GM23338 (cell line): ENCODE measurements around the gene STPG2. TPM values are rescaled to one million over a fixed set of nuclear protein-coding genes. Genes with fewer than 3 reads are reported as not detected.

Source experiments
- ATAC-seq: fragments of 200-7000 bp; cut with Tn5 transposase; 3 replicates; pipeline ENCODE4 v1.9.1; 2020
- DNase-seq: peaks from one replicate; pipeline ENCODE4 v3.0.0-alpha.2; 2015; ENCODE audit warnings: low spot score
- H2AFZ ChIP-seq: fragments of 200-600 bp; sonication (generic); 2 replicates; pipeline ENCODE4 v1.8.0; 2016; ENCODE audit warnings: antibody characterized with exemption, mild to moderate bottlenecking, moderate library complexity
- H3F3A ChIP-seq: fragments of 200-600 bp; sonication (generic); replicated peaks from 2 replicates; pipeline ENCODE4 v1.8.0; 2017; ENCODE audit warnings: antibody characterized with exemption, mixed run types, low read depth
- H3K27ac ChIP-seq: fragments of 200-600 bp; sonication (generic); 2 replicates; pipeline ENCODE4 v1.6.1; 2016; ENCODE audit warnings: low read depth
- H3K27me3 ChIP-seq: fragments of 200-600 bp; sonication (generic); 2 replicates; pipeline ENCODE4 v1.8.0; 2016; ENCODE audit warnings: mild to moderate bottlenecking, mixed run types, moderate library complexity; ENCODE audit not compliant: insufficient read depth
- H3K36me3 ChIP-seq: fragments of 200-600 bp; sonication (generic); 2 replicates; pipeline ENCODE4 v1.8.0; 2016; ENCODE audit warnings: mild to moderate bottlenecking; ENCODE audit not compliant: insufficient read depth
- H3K4me1 ChIP-seq: fragments of 200-600 bp; sonication (generic); 2 replicates; pipeline ENCODE4 v1.8.0; 2016; ENCODE audit warnings: mild to moderate bottlenecking, moderate library complexity; ENCODE audit not compliant: insufficient read depth
- H3K4me2 ChIP-seq: fragments of 200-600 bp; sonication (generic); 2 replicates; pipeline ENCODE4 v1.7.1; 2017; ENCODE audit warnings: mixed run types
- H3K4me3 ChIP-seq: fragments of 200-600 bp; sonication (generic); 2 replicates; pipeline ENCODE4 v1.6.1; 2016; ENCODE audit warnings: mixed run types
- H3K79me2 ChIP-seq: fragments of 200-600 bp; sonication (generic); replicated peaks from 2 replicates; pipeline ENCODE4 v1.8.0; 2017; ENCODE audit warnings: mild to moderate bottlenecking; ENCODE audit not compliant: insufficient read depth
- H3K9me2 ChIP-seq: fragments of 200-600 bp; sonication (generic); 2 replicates; pipeline ENCODE4 v1.8.0; 2017; ENCODE audit not compliant: insufficient read depth
- H4K20me1 ChIP-seq: fragments of 200-600 bp; sonication (generic); replicated peaks from 2 replicates; pipeline ENCODE4 v1.8.0; 2017; ENCODE audit warnings: mild to moderate bottlenecking; ENCODE audit not compliant: insufficient read depth
- H3K27ac Mint-ChIP-seq: 2 replicates; pipeline ENCODE4 v1.8.0; 2020; ENCODE audit warnings: inconsistent platforms, mild to moderate bottlenecking, moderate library complexity, mixed read lengths
- H3K27me3 Mint-ChIP-seq: 3 replicates; pipeline ENCODE4 v1.8.0; 2022; ENCODE audit warnings: low read depth, mild to moderate bottlenecking, moderate library complexity, mixed read lengths, inconsistent platforms; ENCODE audit not compliant: insufficient read depth, poor library complexity
- H3K36me3 Mint-ChIP-seq: 3 replicates; pipeline ENCODE4 v1.8.0; 2021; ENCODE audit warnings: low read depth, mild to moderate bottlenecking, inconsistent platforms, moderate library complexity, mixed read lengths
- H3K4me1 Mint-ChIP-seq: 3 replicates; pipeline ENCODE4 v1.8.0; 2020; ENCODE audit warnings: mild to moderate bottlenecking, inconsistent platforms, mixed read lengths
- H3K4me3 Mint-ChIP-seq: 3 replicates; pipeline ENCODE4 v1.8.0; 2021; ENCODE audit warnings: moderate library complexity, mild to moderate bottlenecking, inconsistent platforms, mixed read lengths
- H3K9me3 Mint-ChIP-seq: 3 replicates; pipeline ENCODE4 v1.8.0; 2020; ENCODE audit warnings: moderate library complexity, mild to moderate bottlenecking, inconsistent platforms, mixed read lengths
- CTCF ChIP-seq, 2 experiments: fragments of 200-600 bp in 1 of 2; sonication (generic) in 1 of 2; conservative IDR thresholded peaks; 2 replicates each; pipeline versions ENCODE4 v1.5.1 to v1.6.1; 2016 to 2017; ENCODE audit warnings: antibody characterized with exemption in 2 of 2, low read depth in 2 of 2, mild to moderate bottlenecking in 2 of 2, moderate library complexity in 1 of 2
- EZH2 ChIP-seq: fragments of 200-600 bp; sonication (generic); IDR thresholded peaks from one replicate; pipeline ENCODE4 v1.8.0; 2017; ENCODE audit warnings: antibody characterized with exemption, mild to moderate bottlenecking, low read depth; ENCODE audit not compliant: unreplicated experiment
- EZH2phosphoT487 ChIP-seq: fragments of 200-600 bp; sonication (generic); IDR thresholded peaks from one replicate; pipeline ENCODE4 v1.8.1; 2018; ENCODE audit warnings: antibody characterized with exemption; ENCODE audit not compliant: unreplicated experiment
- JUNB ChIP-seq: IDR thresholded peaks from one replicate; pipeline ENCODE4 v1.6.1; 2016; ENCODE audit warnings: antibody characterized with exemption; ENCODE audit not compliant: unreplicated experiment
- NANOG ChIP-seq: IDR thresholded peaks from 2 replicates; pipeline ENCODE4 v1.6.1; 2016; ENCODE audit warnings: antibody characterized with exemption, borderline replicate concordance
- STAT1 ChIP-seq: IDR thresholded peaks from one replicate; pipeline ENCODE4 v1.6.1; 2016; ENCODE audit warnings: antibody characterized with exemption; ENCODE audit not compliant: unreplicated experiment
- ZNF114 ChIP-seq: fragments of 250-450 bp; sonication (Bioruptor Pico); IDR thresholded peaks from 2 replicates; pipeline ENCODE4 v1.5.0; 2020; ENCODE audit warnings: mild to moderate bottlenecking, moderate library complexity
- ZNF331 ChIP-seq: fragments of 250-450 bp; sonication (Bioruptor Pico); IDR thresholded peaks from 2 replicates; pipeline ENCODE4 v1.5.0; 2020; ENCODE audit warnings: low read depth, mild to moderate bottlenecking, moderate library complexity
- ZNF462 ChIP-seq: fragments of 250-450 bp; sonication (Bioruptor Pico); IDR thresholded peaks from 2 replicates; pipeline ENCODE4 v1.5.0; 2020; ENCODE audit warnings: mild to moderate bottlenecking, moderate library complexity
- polyA plus RNA-seq: library from polyadenylated mRNA; unstranded; fragments of >200 nt; fragmentation: Nextera tagmentation; extraction: Ambion mirVana; gene quantifications from 2 replicates; pipeline ENCODE4 v1.2.1, GENCODE V29; 2016
- total RNA-seq: library from RNA; depleted of rRNA; stranded (reverse); fragments of >200 nt; shearing (Covaris generic); gene quantifications from 2 replicates; pipeline ENCODE4 v1.2.3, GENCODE V29; 2014
- TF ChIP-seq, protein P1 (sequence below): IDR thresholded peaks from one replicate; pipeline ENCODE4 v1.6.1; 2018; ENCODE audit warnings: antibody characterized with exemption; ENCODE audit not compliant: unreplicated experiment
- TF ChIP-seq, protein P2 (sequence below): IDR thresholded peaks from 2 replicates; pipeline ENCODE4 v1.6.1; 2016; ENCODE audit warnings: antibody characterized with exemption

STPG2 gene
- total and polyA plus RNA-seq, 2 experiments from 2014 or later, result 0.17 to 0.32 TPM

DNA sequence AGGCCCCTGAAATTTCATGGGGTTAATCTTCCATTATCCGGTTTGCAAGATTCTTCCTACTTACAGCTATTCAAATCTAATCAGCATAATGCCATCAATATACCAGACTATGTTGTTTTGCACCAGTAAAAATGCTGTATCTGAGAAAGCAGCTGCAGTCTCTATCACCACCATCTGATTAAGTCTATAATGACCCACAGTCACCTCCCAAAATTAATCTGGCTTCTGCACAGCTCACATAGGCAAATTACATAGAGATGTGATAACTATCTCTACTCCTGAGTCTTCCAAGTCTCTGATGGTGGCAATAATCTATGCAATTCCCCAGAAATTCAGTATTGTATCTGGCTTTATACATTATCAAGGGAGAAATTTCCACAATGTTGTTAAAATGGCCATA, 113.2 kb downstream of the STPG2 start (continued):
- TF ChIP-seq, protein P1, sequence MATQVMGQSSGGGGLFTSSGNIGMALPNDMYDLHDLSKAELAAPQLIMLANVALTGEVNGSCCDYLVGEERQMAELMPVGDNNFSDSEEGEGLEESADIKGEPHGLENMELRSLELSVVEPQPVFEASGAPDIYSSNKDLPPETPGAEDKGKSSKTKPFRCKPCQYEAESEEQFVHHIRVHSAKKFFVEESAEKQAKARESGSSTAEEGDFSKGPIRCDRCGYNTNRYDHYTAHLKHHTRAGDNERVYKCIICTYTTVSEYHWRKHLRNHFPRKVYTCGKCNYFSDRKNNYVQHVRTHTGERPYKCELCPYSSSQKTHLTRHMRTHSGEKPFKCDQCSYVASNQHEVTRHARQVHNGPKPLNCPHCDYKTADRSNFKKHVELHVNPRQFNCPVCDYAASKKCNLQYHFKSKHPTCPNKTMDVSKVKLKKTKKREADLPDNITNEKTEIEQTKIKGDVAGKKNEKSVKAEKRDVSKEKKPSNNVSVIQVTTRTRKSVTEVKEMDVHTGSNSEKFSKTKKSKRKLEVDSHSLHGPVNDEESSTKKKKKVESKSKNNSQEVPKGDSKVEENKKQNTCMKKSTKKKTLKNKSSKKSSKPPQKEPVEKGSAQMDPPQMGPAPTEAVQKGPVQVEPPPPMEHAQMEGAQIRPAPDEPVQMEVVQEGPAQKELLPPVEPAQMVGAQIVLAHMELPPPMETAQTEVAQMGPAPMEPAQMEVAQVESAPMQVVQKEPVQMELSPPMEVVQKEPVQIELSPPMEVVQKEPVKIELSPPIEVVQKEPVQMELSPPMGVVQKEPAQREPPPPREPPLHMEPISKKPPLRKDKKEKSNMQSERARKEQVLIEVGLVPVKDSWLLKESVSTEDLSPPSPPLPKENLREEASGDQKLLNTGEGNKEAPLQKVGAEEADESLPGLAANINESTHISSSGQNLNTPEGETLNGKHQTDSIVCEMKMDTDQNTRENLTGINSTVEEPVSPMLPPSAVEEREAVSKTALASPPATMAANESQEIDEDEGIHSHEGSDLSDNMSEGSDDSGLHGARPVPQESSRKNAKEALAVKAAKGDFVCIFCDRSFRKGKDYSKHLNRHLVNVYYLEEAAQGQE, result no peak
- TF ChIP-seq CTCF (conservative IDR thresholded peaks at IDR 0.05; ENCODE audit: low read depth in 2 of 2), result no peak
- TF ChIP-seq, protein P2, sequence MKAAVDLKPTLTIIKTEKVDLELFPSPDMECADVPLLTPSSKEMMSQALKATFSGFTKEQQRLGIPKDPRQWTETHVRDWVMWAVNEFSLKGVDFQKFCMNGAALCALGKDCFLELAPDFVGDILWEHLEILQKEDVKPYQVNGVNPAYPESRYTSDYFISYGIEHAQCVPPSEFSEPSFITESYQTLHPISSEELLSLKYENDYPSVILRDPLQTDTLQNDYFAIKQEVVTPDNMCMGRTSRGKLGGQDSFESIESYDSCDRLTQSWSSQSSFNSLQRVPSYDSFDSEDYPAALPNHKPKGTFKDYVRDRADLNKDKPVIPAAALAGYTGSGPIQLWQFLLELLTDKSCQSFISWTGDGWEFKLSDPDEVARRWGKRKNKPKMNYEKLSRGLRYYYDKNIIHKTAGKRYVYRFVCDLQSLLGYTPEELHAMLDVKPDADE, result no peak
- no peak for TF ChIP-seq EZH2
- no peak for TF ChIP-seq STAT1
- no peak for TF ChIP-seq ZNF331 (CRISPR knock-in tag)
- TF ChIP-seq JUNB, result no peak
- no peak for TF ChIP-seq ZNF114 (CRISPR knock-in tag)
- no peak for TF ChIP-seq NANOG
- TF ChIP-seq EZH2phosphoT487, result no peak

DNA sequence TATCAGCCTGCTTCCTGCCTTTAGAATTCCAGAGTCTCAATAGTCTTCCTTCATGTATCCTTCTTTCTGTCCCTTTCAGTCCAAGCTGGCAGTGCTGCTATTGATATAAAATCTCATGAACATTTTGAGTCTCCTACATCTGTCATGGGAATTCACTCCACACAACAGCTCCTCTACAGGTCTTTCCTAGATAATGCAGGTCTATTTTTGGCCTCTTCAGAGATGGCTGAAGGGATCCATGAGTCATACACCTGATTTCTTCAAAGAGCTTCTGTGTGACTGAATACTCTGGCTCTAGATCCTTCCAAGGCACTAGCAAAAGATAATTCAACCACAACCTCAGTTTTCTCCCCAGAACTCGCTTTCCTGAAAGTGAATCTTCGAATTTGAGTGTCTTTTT, 115.4 kb downstream of the STPG2 start:
- DNase-seq (peak; percentile 70), ATAC-seq (peak; percentile 66)

More for the DNA sequence above, 115.4 kb downstream of the STPG2 start:
- H3K9me3 Mint-ChIP-seq, result peaks cover 44% of the 10 kb centered on the region
- TF ChIP-seq CTCF (conservative IDR thresholded peaks at IDR 0.05; ENCODE audit: low read depth in 2 of 2), result peak; percentile 44 to 55
- no peak for TF ChIP-seq ZNF331 (CRISPR knock-in tag)
- TF ChIP-seq ZNF462 (CRISPR knock-in tag), result peak; percentile 55
- Histone ChIP-seq H3K9me2 (peaks cover 12% of the 10 kb centered on the region; the same call in 1 of the 2 replicates), H4K20me1 (no peaks in the 10 kb centered on the region), H3F3A (no peaks in the 10 kb centered on the region), H3K27me3 (no peaks in the 10 kb centered on the region), H3K4me3 (no peak overlapping the region), H2AFZ (no peak overlapping the region), H3K27ac (no peak overlapping the region), H3K79me2 (no peaks in the 10 kb centered on the region), H3K4me2 (no peak overlapping the region), H3K36me3 (no peaks in the 10 kb centered on the region), H3K4me1 (no peaks in the 10 kb centered on the region)
- no peak overlapping the region for H3K27ac Mint-ChIP-seq
- no peak overlapping the region for H3K4me3 Mint-ChIP-seq
- H3K4me1 Mint-ChIP-seq, result no peaks in the 10 kb centered on the region
- H3K36me3 Mint-ChIP-seq, result peaks cover 27% of the 10 kb centered on the region; the same call in 2 of the 3 replicates
- peaks cover 3% of the 10 kb centered on the region for H3K27me3 Mint-ChIP-seq
